Immature natural killer cell (primary cell): ENCODE measurements around the gene BUD23. TPM values are rescaled to one million over a fixed set of nuclear protein-coding genes. Genes with fewer than 3 reads are reported as not detected.
"Not testable (repeated sequence)": the region's sequence is repeated elsewhere in the genome, so short reads cannot be mapped to it uniquely, and the experiment has no call there.

Source experiments
- DNase-seq, 3 donors: peaks; one replicate each; pipeline ENCODE4 v3.0.0; 2022; ENCODE audit warnings: mixed read lengths in 1 of 3
- H3K27ac Mint-ChIP-seq, 6 donors: one replicate each; pipeline ENCODE4 v1.8.0; 2020; ENCODE audit warnings: mixed read lengths in 6 of 6, mild to moderate bottlenecking in 5 of 6, inconsistent platforms in 4 of 6, moderate library complexity in 3 of 6
- H3K27me3 Mint-ChIP-seq, 3 donors: one replicate each; pipeline ENCODE4 v1.8.0; 2020 to 2021; ENCODE audit warnings: low read depth in 3 of 3, mild to moderate bottlenecking in 3 of 3, mixed read lengths in 3 of 3, moderate library complexity in 3 of 3, inconsistent platforms in 1 of 3
- H3K36me3 Mint-ChIP-seq, 3 donors: one replicate each; pipeline ENCODE4 v1.8.0; 2020; ENCODE audit warnings: mixed read lengths in 3 of 3, inconsistent platforms in 2 of 3, mild to moderate bottlenecking in 2 of 3
- H3K4me1 Mint-ChIP-seq, 2 donors: one replicate each; pipeline ENCODE4 v1.8.0; 2020; ENCODE audit warnings: inconsistent platforms in 2 of 2, mild to moderate bottlenecking in 2 of 2, mixed read lengths in 2 of 2, moderate library complexity in 1 of 2
- H3K4me3 Mint-ChIP-seq, 5 donors: one replicate each; pipeline ENCODE4 v1.8.0; 2020; ENCODE audit warnings: mild to moderate bottlenecking in 5 of 5, mixed read lengths in 5 of 5, inconsistent platforms in 3 of 5, moderate library complexity in 3 of 5
- H3K9me3 Mint-ChIP-seq, 6 donors: one replicate each; pipeline ENCODE4 v1.8.0; 2020; ENCODE audit warnings: mild to moderate bottlenecking in 6 of 6, mixed read lengths in 6 of 6, inconsistent platforms in 4 of 6, moderate library complexity in 3 of 6
- polyA plus RNA-seq, 3 donors: library from polyadenylated mRNA; unstranded; fragments of 300-500 nt; fragmentation: Illumina TruSeq; gene quantifications; one replicate each; pipeline ENCODE4 v1.2.3, GENCODE V29; 2021

Gene BUD23
- polyA plus RNA-seq, 3 donors from 2014 or later, result 121 to 208 (median 122) TPM

DNA sequence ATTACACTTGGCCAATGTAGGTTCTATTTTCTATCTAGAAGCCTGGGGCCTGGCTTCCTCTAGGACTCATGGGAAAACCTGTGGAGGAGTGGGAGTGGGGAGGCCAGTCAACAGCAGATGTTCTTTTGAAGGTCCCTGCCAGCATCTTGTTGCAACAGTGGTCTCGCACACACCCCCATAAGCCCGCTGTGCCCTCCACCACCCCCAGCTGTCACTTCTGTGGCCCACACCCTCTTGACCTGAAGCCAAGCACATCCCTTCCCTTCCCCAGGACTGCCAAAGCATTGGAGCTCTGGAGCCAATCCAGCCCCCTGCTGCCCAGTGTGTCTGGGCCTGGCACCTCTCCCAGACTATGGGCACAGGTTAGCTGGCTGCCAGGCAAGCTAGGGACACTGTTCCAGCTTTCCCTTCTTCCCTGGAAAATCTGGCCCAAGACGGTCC is 38.0 kb downstream of the BUD23 start:
- Mint-ChIP-seq H3K9me3 (no peaks in the 10 kb centered on the region), H3K27ac (peak overlapping the region in 1 of 6 donors; percentile 62), H3K36me3 (peaks cover 0 to 3% (median 0%) of the 10 kb centered on the region in 3 donors), H3K4me1 (peaks cover 25 to 26% of the 10 kb centered on the region in 2 donors), H3K27me3 (peaks cover 6 to 13% (median 7%) of the 10 kb centered on the region in 3 donors), H3K4me3 (peak overlapping the region; percentile 27 to 68 (median 61))
- no peak for DNase-seq

DNA sequence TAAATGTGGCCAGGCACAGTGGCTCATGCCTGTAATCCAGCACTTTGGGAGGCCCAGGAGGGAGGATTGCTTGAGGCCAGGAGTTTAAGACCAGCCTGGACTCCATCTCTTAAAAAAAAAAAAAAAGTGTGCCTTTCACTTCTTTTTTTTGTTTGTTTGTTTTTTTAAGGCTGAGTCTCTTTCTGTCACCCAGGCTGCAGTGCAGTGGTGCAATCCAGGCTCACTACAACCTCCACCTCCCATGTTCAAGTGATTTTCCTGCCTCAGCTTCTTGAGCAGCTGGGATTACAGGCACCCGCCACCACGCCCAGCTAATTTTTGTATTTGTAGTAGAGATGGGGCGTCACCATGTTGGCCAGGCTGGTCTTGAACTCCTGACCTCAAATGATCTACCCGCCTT is 38.8 kb downstream of the BUD23 start:
- H3K27ac Mint-ChIP-seq, result peak overlapping the region in 1 of 6 donors; percentile 34
- H3K36me3 Mint-ChIP-seq, DNase-seq, H3K9me3 Mint-ChIP-seq, H3K4me3 Mint-ChIP-seq: not testable (repeated sequence)
- H3K27me3 Mint-ChIP-seq, result peaks cover 6 to 13% (median 7%) of the 10 kb centered on the region in 3 donors
- H3K4me1 Mint-ChIP-seq, result peaks cover 20% of the 10 kb centered on the region in 2 donors

DNA sequence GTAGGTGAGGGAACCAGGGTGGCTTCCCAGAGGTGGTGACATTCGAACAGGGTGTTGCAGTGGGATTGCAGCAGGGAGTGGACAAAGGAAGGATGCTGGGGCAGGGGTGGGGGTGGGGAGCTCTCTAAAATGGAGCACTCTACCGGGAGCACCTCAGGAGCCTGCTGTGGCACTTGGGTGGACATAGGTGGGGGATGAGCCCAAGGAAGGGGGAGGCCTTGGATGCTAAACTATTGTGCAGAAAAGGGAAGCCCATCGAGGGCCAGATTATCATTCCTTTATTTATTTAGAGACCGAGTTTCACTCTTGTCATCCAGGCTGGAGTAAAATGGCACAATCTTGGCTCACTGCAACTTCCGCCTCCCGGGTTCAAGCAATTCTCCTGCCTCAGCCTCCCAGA is 39.4 kb downstream of the BUD23 start:
- H3K36me3 Mint-ChIP-seq, result no peaks in the 10 kb centered on the region
- no peaks in the 10 kb centered on the region for H3K9me3 Mint-ChIP-seq
- peaks cover 7 to 13% (median 7%) of the 10 kb centered on the region in 3 donors for H3K27me3 Mint-ChIP-seq
- H3K4me1 Mint-ChIP-seq, result peaks cover 14% of the 10 kb centered on the region in 2 donors
- no peak overlapping the region for H3K4me3 Mint-ChIP-seq
- H3K27ac Mint-ChIP-seq, result no peak overlapping the region
- no peak for DNase-seq

DNA sequence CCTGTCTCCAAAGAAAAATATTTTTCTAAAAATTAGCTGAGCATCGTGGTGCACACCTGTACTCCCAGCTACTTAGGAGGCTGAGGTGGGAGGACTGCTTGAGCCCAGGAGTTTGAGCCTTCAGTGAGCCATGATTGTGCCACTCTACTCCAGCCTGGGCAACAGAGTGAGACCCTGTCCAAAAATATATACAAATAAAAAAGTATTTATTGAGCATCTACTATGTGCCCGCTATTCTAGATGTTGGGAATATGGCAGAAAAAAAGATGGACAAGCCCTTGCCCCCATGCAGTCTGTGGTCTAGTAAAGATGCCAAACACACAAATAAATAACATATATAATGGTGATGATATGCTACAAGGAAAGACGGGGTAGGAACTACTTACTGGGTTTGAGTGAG is 40.4 kb downstream of the BUD23 start:
- no peaks in the 10 kb centered on the region for H3K9me3 Mint-ChIP-seq

DNA sequence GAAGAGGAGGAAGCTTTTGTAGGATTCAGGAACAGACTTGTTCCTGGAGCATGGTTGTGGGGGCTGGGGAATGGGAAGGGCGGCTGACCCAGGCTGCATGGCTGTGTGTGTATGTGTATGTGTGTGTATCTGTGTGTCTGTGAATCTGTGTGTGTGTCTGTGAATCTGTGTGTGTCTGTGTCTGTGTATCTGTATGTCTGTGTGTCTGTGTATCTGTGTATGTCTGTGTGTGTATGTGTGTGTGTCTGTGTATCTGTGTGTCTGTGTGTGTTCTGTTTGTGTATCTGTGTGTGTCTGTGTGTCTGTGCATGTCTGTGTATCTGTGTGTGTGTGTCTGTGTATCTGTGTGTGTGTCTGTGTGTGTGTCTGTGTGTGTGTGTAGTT is 42.7 kb downstream of the BUD23 start:
- no peaks in the 10 kb centered on the region for H3K9me3 Mint-ChIP-seq
- DNase-seq, result no peak
- H3K4me3 Mint-ChIP-seq, result no peak overlapping the region
- H3K4me1 Mint-ChIP-seq, result no peaks in the 10 kb centered on the region
- no peak overlapping the region for H3K27ac Mint-ChIP-seq
- no peaks in the 10 kb centered on the region for H3K36me3 Mint-ChIP-seq
- H3K27me3 Mint-ChIP-seq, result peaks cover 4 to 13% (median 6%) of the 10 kb centered on the region in 3 donors

More for the DNA sequence above, 40.4 kb downstream of the BUD23 start:
- peaks cover 5% of the 10 kb centered on the region in 2 donors for H3K4me1 Mint-ChIP-seq
- H3K36me3 Mint-ChIP-seq, result no peaks in the 10 kb centered on the region
- DNase-seq, result no peak
- no peak overlapping the region for H3K4me3 Mint-ChIP-seq
- no peak overlapping the region for H3K27ac Mint-ChIP-seq
- H3K27me3 Mint-ChIP-seq, result peaks cover 6 to 13% (median 9%) of the 10 kb centered on the region in 3 donors

DNA sequence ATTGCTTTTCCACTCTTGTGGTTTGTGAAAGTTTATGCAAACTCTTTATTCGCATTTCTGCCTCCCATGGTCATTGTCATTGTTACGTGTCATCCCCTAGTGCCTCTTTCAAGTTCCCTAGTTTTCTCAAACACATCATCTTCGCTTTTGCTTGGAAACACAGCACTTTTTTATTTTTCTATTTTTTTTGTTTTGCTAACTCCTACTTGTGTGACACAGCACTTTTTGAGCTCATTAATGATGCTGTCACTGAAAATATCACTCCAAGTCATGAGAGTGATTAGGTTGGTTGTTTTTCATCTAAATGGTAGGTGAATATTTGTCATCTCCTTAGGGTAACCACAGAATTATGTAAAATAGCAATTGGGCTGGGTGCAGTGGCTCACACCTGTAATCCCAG is 44.6 kb downstream of the BUD23 start:
- Mint-ChIP-seq H3K4me1 (no peaks in the 10 kb centered on the region), H3K36me3 (no peaks in the 10 kb centered on the region), H3K27me3 (peaks cover 3 to 13% (median 5%) of the 10 kb centered on the region in 3 donors), H3K9me3 (no peaks in the 10 kb centered on the region), H3K4me3 (no peak overlapping the region), H3K27ac (no peak overlapping the region)
- no peak for DNase-seq

DNA sequence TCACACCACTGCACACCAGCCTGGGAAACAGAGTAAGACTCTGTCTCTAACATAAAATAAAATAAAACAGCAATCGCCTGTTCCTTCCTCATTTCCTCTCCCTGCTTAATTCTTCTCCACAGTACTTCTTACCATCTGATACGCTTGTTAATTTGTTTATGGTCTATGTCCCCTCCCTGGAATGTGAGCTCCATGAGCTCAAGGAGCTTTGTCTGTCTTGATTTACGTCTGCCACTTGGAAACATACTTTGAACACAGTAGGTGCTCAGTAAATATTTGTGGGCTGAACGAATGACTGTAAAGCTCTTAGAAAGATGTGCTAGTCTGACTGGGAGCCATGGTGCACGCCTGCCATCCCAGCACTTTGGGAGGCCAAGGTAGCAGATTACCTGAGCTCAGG is 45.2 kb downstream of the BUD23 start:
- Mint-ChIP-seq H3K27ac (no peak overlapping the region), H3K9me3 (no peaks in the 10 kb centered on the region), H3K36me3 (no peaks in the 10 kb centered on the region), H3K4me1 (no peaks in the 10 kb centered on the region), H3K4me3 (no peak overlapping the region), H3K27me3 (peaks cover 3 to 13% (median 5%) of the 10 kb centered on the region in 3 donors)
- DNase-seq, result no peak

DNA sequence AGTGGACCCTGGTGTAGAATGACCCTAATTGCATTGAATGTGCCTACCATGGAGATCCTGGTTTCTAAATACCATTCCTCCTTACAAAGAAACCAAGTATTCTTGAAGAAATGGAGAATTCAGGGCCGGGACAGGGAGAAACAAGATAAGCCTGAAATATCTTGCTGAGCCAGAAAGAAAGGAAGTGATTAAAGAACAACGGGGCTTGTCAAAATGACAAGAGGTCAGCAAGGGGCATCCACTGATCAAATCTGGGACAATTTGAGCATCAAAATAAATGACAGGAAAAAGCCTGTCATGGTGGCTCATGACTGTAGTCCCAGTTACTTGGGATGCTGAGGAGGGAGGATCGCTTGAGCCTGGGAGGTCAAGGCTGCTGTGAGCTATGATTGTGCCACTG is 47.1 kb downstream of the BUD23 start:
- peaks cover 4 to 11% (median 5%) of the 10 kb centered on the region in 3 donors for H3K27me3 Mint-ChIP-seq
- H3K4me1 Mint-ChIP-seq, result peaks cover 7 to 9% of the 10 kb centered on the region in 2 donors
- H3K36me3 Mint-ChIP-seq, result no peaks in the 10 kb centered on the region
- DNase-seq, result no peak
- H3K9me3 Mint-ChIP-seq, result no peaks in the 10 kb centered on the region
- no peak overlapping the region for H3K4me3 Mint-ChIP-seq
- peak overlapping the region in 1 of 6 donors; percentile 60 for H3K27ac Mint-ChIP-seq

DNA sequence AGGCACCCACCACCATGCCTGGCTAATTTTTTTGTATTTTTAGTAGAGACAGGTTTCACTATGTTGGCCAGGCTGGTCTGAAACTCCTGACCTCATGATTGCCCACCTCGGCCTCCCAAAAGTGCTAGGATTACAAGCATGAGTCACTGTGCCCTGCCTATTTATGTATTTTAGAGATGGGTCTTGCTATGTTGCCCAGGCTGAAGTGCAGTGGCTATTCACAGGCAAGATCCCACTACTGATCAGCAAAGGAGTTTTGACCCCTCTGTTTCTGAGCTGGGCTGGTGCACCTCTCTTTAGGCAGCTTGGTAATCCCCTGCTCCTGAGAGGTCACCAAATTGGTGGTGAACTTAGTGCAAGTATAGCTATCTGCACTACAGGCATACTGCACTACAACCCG is 49.0 kb downstream of the BUD23 start:
- Mint-ChIP-seq H3K9me3 (no peaks in the 10 kb centered on the region), H3K27me3 (peaks cover 4 to 11% (median 5%) of the 10 kb centered on the region in 3 donors), H3K4me3 (no peak overlapping the region), H3K36me3 (no peaks in the 10 kb centered on the region), H3K27ac (no peak overlapping the region), H3K4me1 (peaks cover 7 to 9% of the 10 kb centered on the region in 2 donors)
- DNase-seq, result no peak

DNA sequence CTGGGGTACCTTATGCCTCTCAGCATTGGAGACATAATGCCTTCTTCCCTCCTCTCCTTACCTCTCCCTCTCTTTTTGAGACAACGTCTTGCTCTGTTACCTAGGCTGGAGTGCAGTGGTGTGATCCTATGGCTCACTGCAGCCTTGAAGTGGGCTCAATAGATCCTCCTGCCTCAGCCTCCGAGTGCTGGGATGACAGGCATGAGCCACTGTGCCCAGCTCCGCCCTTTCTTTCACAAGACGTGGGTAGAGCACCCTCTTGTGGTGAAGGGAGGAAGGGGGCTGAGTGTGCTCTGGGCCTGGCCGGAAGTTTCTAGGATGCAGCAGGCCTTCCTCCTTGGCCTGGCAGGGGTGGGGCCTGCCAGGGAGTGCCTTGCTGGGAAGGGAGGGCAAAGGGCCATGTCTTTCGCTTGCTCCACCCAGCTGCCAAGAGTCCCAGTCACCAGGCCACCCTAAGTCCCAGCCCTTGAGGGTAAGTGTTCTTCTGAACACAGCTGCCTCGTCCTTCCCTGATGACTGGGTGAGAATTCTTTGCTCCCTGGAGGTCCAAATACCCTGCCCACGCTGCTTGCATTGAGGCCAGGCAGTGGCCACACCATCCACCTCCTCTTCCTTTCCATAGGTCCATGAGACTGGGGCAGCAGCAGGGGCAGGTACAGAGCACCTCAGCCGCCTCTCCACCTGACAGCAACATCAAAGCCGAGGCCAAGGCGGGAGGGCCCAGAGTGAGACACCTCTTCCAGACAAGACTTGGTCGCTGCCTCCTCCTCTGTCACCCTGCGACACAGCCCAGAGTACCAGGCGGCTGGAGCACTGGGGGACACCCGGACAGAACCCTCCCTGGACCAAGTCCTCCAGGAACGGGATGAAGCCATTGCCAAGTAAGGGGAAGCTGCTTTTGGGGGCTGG is 51.5 kb downstream of the BUD23 start:
- Mint-ChIP-seq H3K9me3 (no peaks in the 10 kb centered on the region), H3K4me1 (peaks cover 9 to 16% of the 10 kb centered on the region in 2 donors), H3K27me3 (peaks cover 1 to 6% (median 2%) of the 10 kb centered on the region in 3 donors), H3K27ac (peak overlapping the region; percentile 14 to 86 (median 82)), H3K36me3 (no peaks in the 10 kb centered on the region), H3K4me3 (peak overlapping the region in 1 of 5 donors; percentile 39)
- DNase-seq, result peak; percentile 75 to 85 (median 82)

DNA sequence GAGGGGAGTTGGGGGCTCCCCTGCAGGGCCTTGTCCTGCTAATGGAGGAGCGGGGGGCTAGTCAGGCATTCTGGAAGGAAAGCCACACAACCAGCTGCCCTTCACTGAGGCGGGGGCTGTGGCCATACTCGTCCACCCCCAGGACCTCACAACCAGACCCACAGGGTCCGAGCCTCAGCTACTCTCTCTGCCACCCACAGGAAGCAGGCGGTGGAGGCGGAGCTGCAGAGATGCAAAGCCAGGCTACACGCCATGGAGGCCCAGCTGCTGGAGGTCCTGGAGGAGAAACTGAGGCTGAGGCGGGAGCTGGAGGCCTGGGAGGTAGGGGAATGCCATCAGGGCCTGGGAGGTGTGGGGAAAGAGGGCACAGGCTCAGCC is 52.1 kb downstream of the BUD23 start:
- Mint-ChIP-seq H3K9me3 (no peaks in the 10 kb centered on the region), H3K27me3 (peaks cover 1 to 4% (median 2%) of the 10 kb centered on the region in 3 donors), H3K36me3 (no peaks in the 10 kb centered on the region), H3K4me1 (peaks cover 9 to 16% of the 10 kb centered on the region in 2 donors), H3K27ac (no peak overlapping the region), H3K4me3 (peak overlapping the region in 1 of 5 donors; percentile 27)
- no peak for DNase-seq

DNA sequence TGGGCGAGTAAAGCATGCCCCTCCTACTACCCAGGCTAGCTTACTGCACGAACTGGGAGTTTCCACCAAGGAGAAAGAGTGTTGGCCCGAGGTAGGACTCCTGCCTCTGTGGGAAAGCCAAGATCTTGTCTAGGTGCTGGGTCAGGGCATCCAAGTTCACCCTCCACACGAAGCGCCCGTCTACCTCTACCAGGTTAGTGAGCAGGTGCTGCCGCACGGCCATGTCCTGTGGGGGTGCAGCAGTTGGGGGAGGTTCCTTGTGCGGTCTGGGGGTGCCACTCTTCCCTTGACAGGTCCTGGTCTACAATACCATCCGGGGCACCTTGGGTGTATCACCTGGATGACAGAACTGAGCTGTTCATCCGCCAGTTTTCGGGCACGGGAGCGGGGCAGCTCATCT is 53.5 kb downstream of the BUD23 start:
- peaks cover 0 to 2% (median 1%) of the 10 kb centered on the region in 3 donors for H3K27me3 Mint-ChIP-seq
- no peaks in the 10 kb centered on the region for H3K9me3 Mint-ChIP-seq
- DNase-seq, result no peak
- no peak overlapping the region for H3K27ac Mint-ChIP-seq
- H3K4me1 Mint-ChIP-seq, result peaks cover 9 to 16% of the 10 kb centered on the region in 2 donors
- H3K4me3 Mint-ChIP-seq, result peak overlapping the region in 3 of 5 donors; percentile 57 to 92 (median 90)
- no peaks in the 10 kb centered on the region for H3K36me3 Mint-ChIP-seq

DNA sequence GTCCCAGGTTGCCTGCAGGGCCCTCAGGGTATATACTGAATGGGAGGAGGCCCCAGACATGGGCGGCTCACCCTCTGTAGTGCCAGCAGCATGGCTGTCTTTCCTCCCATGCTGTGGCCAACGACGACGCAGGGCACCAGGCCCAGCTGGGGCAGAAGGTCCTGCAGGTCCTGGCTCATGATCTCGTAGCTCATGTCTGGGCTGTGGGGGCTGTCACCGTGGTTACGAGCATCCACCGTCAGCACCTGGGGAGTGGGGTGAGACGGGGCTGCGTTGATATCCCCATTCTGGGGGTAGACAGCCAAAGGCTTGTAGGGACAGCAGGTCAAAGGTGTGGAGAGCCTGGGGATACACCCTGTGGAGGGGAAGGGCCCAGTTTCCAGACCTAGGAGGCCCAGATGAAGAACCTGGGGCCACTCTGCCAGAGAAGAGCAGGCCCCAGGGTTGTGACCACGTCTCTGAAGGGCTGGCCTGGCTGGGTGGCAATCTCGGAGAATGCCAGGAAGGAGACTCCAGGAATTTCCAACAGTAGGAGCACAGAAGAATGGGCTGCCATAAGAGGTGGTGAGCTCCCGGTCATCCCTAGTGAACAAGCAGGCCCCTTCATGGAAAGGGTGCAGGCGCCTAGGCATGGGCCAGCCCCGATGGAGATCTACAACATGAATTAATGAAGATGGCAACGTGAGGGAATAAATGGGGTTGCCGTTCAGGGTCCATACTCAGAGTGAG is 54.3 kb downstream of the BUD23 start:
- H3K27ac Mint-ChIP-seq, result peak overlapping the region; percentile 59 to 90 (median 70)
- peaks cover 9 to 16% of the 10 kb centered on the region in 2 donors for H3K4me1 Mint-ChIP-seq
- H3K4me3 Mint-ChIP-seq, result peak overlapping the region; percentile 87 to 92 (median 90)
- H3K36me3 Mint-ChIP-seq, result no peaks in the 10 kb centered on the region
- H3K9me3 Mint-ChIP-seq, result no peaks in the 10 kb centered on the region
- peaks cover 0 to 2% (median 1%) of the 10 kb centered on the region in 3 donors for H3K27me3 Mint-ChIP-seq
- DNase-seq, result no peak

DNA sequence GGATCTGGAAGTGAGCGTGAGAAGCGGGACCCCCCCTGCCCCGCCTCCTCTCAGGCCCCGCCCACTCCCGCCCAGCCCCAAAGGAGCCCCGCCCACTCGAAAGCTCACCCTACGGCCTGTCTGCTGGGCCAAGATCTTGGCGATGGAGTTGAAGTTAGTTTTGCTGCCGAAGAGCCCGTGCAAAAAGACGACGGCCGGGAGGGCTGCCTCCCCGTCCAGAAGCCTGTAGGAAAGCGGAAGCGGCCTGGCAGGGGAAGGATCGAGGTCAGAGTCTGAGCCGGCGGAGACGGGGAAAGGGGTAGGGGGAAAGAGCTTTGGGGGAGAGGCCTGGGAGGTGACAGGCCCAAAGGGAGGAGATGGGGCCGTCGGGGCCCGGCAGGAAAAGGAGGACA is 54.8 kb downstream of the BUD23 start:
- Mint-ChIP-seq H3K4me1 (peaks cover 9 to 16% of the 10 kb centered on the region in 2 donors), H3K4me3 (peak overlapping the region; percentile 87 to 92 (median 90)), H3K36me3 (no peaks in the 10 kb centered on the region), H3K27ac (peak overlapping the region; percentile 59 to 90 (median 76)), H3K27me3 (peaks cover 0 to 2% (median 1%) of the 10 kb centered on the region in 3 donors), H3K9me3 (no peaks in the 10 kb centered on the region)
- peak; percentile 33 to 52 (median 50) for DNase-seq
